Neural progenitor cell (in vitro differentiated cells): ENCODE data around the gene ASXL1. TPM values are rescaled to one million over a fixed set of nuclear protein-coding genes. Genes with fewer than 3 reads are reported as not detected.
A peak's percentile ranks its signal among the peaks of the same experiment; 100 is the strongest.

ENCODE experiments used
- DNase-seq: peaks from one replicate; pipeline ENCODE4 v3.0.0-alpha.2; 2016; ENCODE audit warnings: low spot score
- H2AFZ ChIP-seq: fragments of 200-600 bp; sonication (generic); replicated peaks from 2 replicates; pipeline ENCODE4 v1.6.1; 2016; ENCODE audit warnings: antibody characterized with exemption
- H3F3A ChIP-seq: fragments of 200-600 bp; sonication (generic); 2 replicates; pipeline ENCODE4 v1.6.1; 2016; ENCODE audit warnings: antibody characterized with exemption, low read depth
- H3K27ac ChIP-seq: fragments of 200-600 bp; sonication (generic); 2 replicates; pipeline ENCODE4 v1.5.1; 2016; ENCODE audit warnings: mild to moderate bottlenecking
- H3K27me3 ChIP-seq: fragments of 200-600 bp; sonication (generic); 2 replicates; pipeline ENCODE4 v1.6.1; 2016; ENCODE audit warnings: mild to moderate bottlenecking, moderate library complexity
- H3K36me3 ChIP-seq: fragments of 200-600 bp; sonication (generic); 2 replicates; pipeline ENCODE4 v1.5.1; 2016
- H3K4me1 ChIP-seq: fragments of 200-600 bp; sonication (generic); 2 replicates; pipeline ENCODE4 v1.6.1; 2016; ENCODE audit warnings: mixed run types
- H3K4me2 ChIP-seq: fragments of 200-600 bp; sonication (generic); 2 replicates; pipeline ENCODE4 v1.6.1; 2016
- H3K4me3 ChIP-seq: fragments of 200-600 bp; sonication (generic); 2 replicates; pipeline ENCODE4 v1.5.1; 2016
- H3K79me2 ChIP-seq: fragments of 200-600 bp; sonication (generic); 2 replicates; pipeline ENCODE4 v1.6.1; 2016; ENCODE audit warnings: low read depth
- H3K9ac ChIP-seq: fragments of 200-600 bp; sonication (generic); 2 replicates; pipeline ENCODE4 v1.6.1; 2016
- H3K9me3 ChIP-seq: fragments of 200-600 bp; sonication (generic); 2 replicates; pipeline ENCODE4 v1.5.1; 2016; ENCODE audit warnings: low read depth
- H4K20me1 ChIP-seq: fragments of 200-600 bp; sonication (generic); 2 replicates; pipeline ENCODE4 v1.6.1; 2016; ENCODE audit warnings: low read depth
- H3K27ac Mint-ChIP-seq: 3 replicates; pipeline ENCODE4 v1.8.0; 2021; ENCODE audit warnings: mixed read lengths
- H3K27me3 Mint-ChIP-seq: 2 replicates; pipeline ENCODE4 v1.8.0; 2022; ENCODE audit warnings: low read depth, mild to moderate bottlenecking, inconsistent platforms, moderate library complexity, mixed read lengths; ENCODE audit not compliant: insufficient read depth
- H3K36me3 Mint-ChIP-seq: 3 replicates; pipeline ENCODE4 v1.8.0; 2021; ENCODE audit warnings: mixed read lengths
- H3K4me1 Mint-ChIP-seq: 3 replicates; pipeline ENCODE4 v1.8.0; 2021; ENCODE audit warnings: mixed read lengths
- H3K4me3 Mint-ChIP-seq: 3 replicates; pipeline ENCODE4 v1.8.0; 2021; ENCODE audit warnings: mild to moderate bottlenecking, moderate library complexity, mixed read lengths
- H3K9me3 Mint-ChIP-seq: 3 replicates; pipeline ENCODE4 v1.8.0; 2020; ENCODE audit warnings: mixed read lengths
- EZH2 ChIP-seq: fragments of 200-600 bp; sonication (generic); IDR thresholded peaks from 2 replicates; pipeline ENCODE4 v1.6.1; 2017; ENCODE audit warnings: antibody characterized with exemption, mild to moderate bottlenecking, moderate library complexity
- EZH2phosphoT487 ChIP-seq: fragments of 200-600 bp; sonication (generic); IDR thresholded peaks from 2 replicates; pipeline ENCODE4 v1.6.1; 2017; ENCODE audit warnings: antibody characterized with exemption
- total RNA-seq: library from RNA; depleted of rRNA; stranded (reverse); fragments of >200 nt; gene quantifications from 2 replicates; pipeline ENCODE4 v1.2.3, GENCODE V29; 2015; ENCODE audit warnings: low replicate concordance
- TF ChIP-seq, protein P1 (sequence below): fragments of 200-600 bp; sonication (generic); IDR thresholded peaks from 2 replicates; pipeline ENCODE4 v1.5.1; 2017; ENCODE audit warnings: antibody characterized with exemption, mild to moderate bottlenecking

The ASXL1 gene
- total RNA-seq, 1 donor from 2014 or later, result 48.2 TPM

DNA sequence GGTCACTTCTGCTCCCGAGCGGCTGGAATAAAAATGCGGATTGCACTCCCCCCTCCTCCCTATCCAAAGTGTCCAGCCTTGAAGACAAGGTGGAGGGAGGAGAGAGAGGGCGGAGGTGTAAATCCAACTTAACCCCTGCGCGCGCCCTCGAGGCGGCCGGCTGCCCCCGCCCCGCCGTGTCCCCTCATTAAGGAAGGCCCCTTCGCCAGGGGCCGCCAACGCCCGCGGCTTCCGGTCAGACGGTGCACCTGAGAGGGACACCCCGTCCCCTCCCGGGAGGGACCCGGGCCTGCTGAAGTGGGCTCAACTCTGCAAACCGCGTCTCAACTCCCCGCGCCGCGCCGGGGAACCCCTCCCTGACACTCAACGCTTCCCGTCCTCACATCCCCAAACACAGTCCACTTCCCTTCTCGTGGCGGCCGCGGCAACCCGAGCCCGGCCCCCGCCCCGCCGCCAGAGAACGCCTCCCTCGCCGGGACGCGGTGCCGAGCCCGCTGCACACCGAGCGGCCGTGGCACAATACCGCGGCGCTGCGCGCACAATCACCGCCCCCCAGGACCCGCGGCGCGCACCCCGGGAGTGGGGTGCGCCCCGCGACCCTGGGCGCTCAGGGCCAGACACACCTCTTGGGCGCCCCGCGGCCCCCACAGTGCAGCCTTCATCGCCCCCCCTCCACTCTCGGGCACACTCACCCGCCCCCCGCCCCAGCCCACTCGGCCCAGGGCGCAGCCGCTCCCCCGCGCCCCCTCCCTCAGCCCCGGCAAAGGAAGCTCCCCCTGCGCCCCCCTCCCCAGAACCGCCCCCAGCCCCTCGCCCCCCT is 124.5 kb downstream of the ASXL1 start:
- Histone ChIP-seq H3K4me2 (peak overlapping the region; percentile 80), H3K36me3 (no peaks in the 10 kb centered on the region), H3K9me3 (no peaks in the 10 kb centered on the region), H3K4me1 (peaks cover 35% of the 10 kb centered on the region), H3K27ac (peak overlapping the region; percentile 73), H3K79me2 (peaks cover 45% of the 10 kb centered on the region), H4K20me1 (peaks cover 53% of the 10 kb centered on the region), H3F3A (peaks cover 55% of the 10 kb centered on the region), H3K4me3 (peak overlapping the region; percentile 83), H3K27me3 (peaks cover 4% of the 10 kb centered on the region), H3K9ac (no peak overlapping the region), H2AFZ (no peak overlapping the region)
- Mint-ChIP-seq H3K9me3 (no peaks in the 10 kb centered on the region), H3K27me3 (peaks cover 17% of the 10 kb centered on the region), H3K36me3 (no peaks in the 10 kb centered on the region), H3K4me3 (peak overlapping the region; percentile 88), H3K27ac (no peak overlapping the region), H3K4me1 (peaks cover 53% of the 10 kb centered on the region)
- DNase-seq, result peak; percentile 74
- TF ChIP-seq EZH2phosphoT487, result no peak
- TF ChIP-seq EZH2, result no peak
- TF ChIP-seq, protein P1, sequence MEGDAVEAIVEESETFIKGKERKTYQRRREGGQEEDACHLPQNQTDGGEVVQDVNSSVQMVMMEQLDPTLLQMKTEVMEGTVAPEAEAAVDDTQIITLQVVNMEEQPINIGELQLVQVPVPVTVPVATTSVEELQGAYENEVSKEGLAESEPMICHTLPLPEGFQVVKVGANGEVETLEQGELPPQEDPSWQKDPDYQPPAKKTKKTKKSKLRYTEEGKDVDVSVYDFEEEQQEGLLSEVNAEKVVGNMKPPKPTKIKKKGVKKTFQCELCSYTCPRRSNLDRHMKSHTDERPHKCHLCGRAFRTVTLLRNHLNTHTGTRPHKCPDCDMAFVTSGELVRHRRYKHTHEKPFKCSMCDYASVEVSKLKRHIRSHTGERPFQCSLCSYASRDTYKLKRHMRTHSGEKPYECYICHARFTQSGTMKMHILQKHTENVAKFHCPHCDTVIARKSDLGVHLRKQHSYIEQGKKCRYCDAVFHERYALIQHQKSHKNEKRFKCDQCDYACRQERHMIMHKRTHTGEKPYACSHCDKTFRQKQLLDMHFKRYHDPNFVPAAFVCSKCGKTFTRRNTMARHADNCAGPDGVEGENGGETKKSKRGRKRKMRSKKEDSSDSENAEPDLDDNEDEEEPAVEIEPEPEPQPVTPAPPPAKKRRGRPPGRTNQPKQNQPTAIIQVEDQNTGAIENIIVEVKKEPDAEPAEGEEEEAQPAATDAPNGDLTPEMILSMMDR, result no peak

DNA sequence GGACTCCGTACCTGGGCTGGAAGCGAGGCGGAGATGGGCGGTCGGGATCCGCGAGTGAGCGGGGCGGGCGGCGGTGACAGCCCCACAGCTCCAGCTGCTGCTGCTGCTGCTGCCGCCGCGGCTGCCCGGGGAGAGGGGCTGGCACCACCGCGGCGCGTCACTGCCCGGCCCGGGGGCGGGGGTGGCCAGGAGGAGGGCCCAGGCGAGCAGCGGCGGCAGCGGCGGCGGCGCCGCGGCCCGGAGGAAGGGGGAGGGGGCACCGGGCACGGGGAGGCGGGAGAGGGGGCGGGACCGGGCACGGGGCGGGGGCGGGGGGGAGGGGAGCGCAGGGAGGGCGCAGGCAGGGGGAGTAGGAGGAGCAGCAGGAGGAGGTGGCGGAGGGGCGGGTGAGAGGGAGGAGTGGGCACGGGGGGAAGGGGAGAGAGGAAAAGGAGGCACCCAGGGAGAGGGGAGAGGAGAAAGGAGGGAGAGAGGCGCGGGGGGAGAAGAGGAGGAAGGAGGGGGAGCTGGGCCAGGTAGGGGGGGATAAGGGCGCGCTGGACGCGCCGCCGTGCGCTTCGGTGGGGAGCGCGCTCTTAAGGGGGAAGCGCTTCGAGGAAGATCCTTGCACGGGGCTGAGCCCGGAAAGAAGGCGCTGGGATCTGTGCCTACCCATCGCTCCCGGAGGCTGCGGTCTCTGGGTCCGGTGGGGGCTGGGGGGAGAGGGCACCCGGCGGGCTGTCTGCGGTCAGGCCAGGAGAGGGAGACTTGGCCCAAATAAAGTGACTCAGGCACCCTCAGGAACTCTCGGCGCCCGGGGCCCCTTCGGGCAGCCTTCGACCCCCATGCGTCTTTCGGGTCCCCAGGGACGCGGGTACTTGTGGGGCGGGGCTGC is 125.5 kb downstream of the ASXL1 start:
- Histone ChIP-seq H3K4me2 (peak overlapping the region; percentile 80), H3K27ac (peak overlapping the region; percentile 73), H3K9me3 (no peaks in the 10 kb centered on the region), H3K36me3 (no peaks in the 10 kb centered on the region), H3K79me2 (peaks cover 36% of the 10 kb centered on the region), H3K4me1 (peaks cover 35% of the 10 kb centered on the region), H3K4me3 (peak overlapping the region; percentile 83), H2AFZ (no peak overlapping the region), H3F3A (peaks cover 55% of the 10 kb centered on the region), H4K20me1 (peaks cover 44% of the 10 kb centered on the region), H3K27me3 (peaks cover 4% of the 10 kb centered on the region), H3K9ac (no peak overlapping the region)
- peaks cover 47% of the 10 kb centered on the region for H3K4me1 Mint-ChIP-seq
- peaks cover 17% of the 10 kb centered on the region for H3K27me3 Mint-ChIP-seq
- no peaks in the 10 kb centered on the region for H3K36me3 Mint-ChIP-seq
- peak; percentile 93 for DNase-seq
- H3K4me3 Mint-ChIP-seq, result peak overlapping the region; percentile 84
- H3K27ac Mint-ChIP-seq, result no peak overlapping the region
- H3K9me3 Mint-ChIP-seq, result peaks cover 3% of the 10 kb centered on the region
- TF ChIP-seq EZH2 (no peak), EZH2phosphoT487 (no peak)
- TF ChIP-seq, protein P1, result no peak

DNA sequence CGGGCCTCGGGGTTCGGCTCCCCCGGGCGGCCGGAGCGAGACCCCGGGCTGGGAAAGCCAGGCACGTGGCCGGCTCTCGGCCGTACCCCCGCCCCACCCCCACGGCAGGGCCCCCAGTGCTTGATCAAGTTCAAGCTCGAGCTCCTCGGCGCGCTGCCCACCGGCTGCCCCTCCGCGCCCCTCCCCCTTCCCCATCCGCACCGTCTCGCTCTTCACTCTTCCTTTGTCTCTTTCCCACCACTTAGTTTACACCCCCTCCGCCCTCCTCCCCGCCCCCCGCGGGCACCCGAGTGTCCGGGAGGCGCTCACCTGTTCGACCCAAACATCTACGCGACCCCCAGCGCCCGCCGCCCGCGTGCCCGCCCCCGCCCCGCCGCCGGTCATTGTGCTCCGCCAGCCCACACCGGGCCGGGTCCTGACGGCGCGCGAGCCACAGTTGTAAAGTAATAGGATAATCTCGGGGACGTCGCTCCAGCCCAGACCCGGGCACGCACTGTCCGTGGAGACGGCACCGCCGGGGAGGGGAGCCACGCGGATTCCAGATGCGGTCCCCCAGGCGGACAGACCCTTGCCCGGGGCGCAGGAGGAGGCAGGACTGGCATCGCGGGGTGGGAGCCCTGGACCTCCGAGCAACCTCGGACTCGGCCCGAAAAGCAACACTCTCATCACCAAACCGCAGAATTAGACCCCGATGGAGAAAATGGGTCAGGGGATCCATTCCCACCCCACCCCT is 126.3 kb downstream of the ASXL1 start:
- H3K79me2 ChIP-seq, result peaks cover 28% of the 10 kb centered on the region
- no peaks in the 10 kb centered on the region for H3K36me3 ChIP-seq
- peaks cover 55% of the 10 kb centered on the region for H3F3A ChIP-seq
- H3K4me3 ChIP-seq, result peak overlapping the region; percentile 83
- H4K20me1 ChIP-seq, result peaks cover 36% of the 10 kb centered on the region
- no peaks in the 10 kb centered on the region for H3K36me3 Mint-ChIP-seq
- H3K4me2 ChIP-seq, result peak overlapping the region; percentile 79
- TF ChIP-seq, protein P1, result no peak
- TF ChIP-seq EZH2phosphoT487, result peak; percentile 37
- peaks cover 15% of the 10 kb centered on the region for H3K27me3 Mint-ChIP-seq
- H3K27ac Mint-ChIP-seq, result no peak overlapping the region
- peaks cover 42% of the 10 kb centered on the region for H3K4me1 Mint-ChIP-seq
- no peak overlapping the region for H3K27ac ChIP-seq
- peak overlapping the region; percentile 40 for H2AFZ ChIP-seq
- H3K4me1 ChIP-seq, result peaks cover 33% of the 10 kb centered on the region
- peak overlapping the region; percentile 89 for H3K4me3 Mint-ChIP-seq
- DNase-seq, result peak; percentile 67
- H3K9me3 Mint-ChIP-seq, result peaks cover 3% of the 10 kb centered on the region
- H3K27me3 ChIP-seq, result peaks cover 4% of the 10 kb centered on the region
- no peak overlapping the region for H3K9ac ChIP-seq
- H3K9me3 ChIP-seq, result no peaks in the 10 kb centered on the region
